GM23338 (cell line): ENCODE results near the gene CFAP74. TPM values are rescaled to one million over a fixed set of nuclear protein-coding genes. Genes with fewer than 3 reads are reported as not detected.

Experiments used
- ATAC-seq: fragments of 200-7000 bp; cut with Tn5 transposase; 3 replicates; pipeline ENCODE4 v1.9.1; 2020
- DNase-seq: peaks from one replicate; pipeline ENCODE4 v3.0.0-alpha.2; 2015; ENCODE audit warnings: low spot score
- H2AFZ ChIP-seq: fragments of 200-600 bp; sonication (generic); 2 replicates; pipeline ENCODE4 v1.8.0; 2016; ENCODE audit warnings: antibody characterized with exemption, mild to moderate bottlenecking, moderate library complexity
- H3F3A ChIP-seq: fragments of 200-600 bp; sonication (generic); replicated peaks from 2 replicates; pipeline ENCODE4 v1.8.0; 2017; ENCODE audit warnings: antibody characterized with exemption, mixed run types, low read depth
- H3K27ac ChIP-seq: fragments of 200-600 bp; sonication (generic); 2 replicates; pipeline ENCODE4 v1.6.1; 2016; ENCODE audit warnings: low read depth
- H3K27me3 ChIP-seq: fragments of 200-600 bp; sonication (generic); 2 replicates; pipeline ENCODE4 v1.8.0; 2016; ENCODE audit warnings: mild to moderate bottlenecking, mixed run types, moderate library complexity; ENCODE audit not compliant: insufficient read depth
- H3K36me3 ChIP-seq: fragments of 200-600 bp; sonication (generic); 2 replicates; pipeline ENCODE4 v1.8.0; 2016; ENCODE audit warnings: mild to moderate bottlenecking; ENCODE audit not compliant: insufficient read depth
- H3K4me1 ChIP-seq: fragments of 200-600 bp; sonication (generic); 2 replicates; pipeline ENCODE4 v1.8.0; 2016; ENCODE audit warnings: mild to moderate bottlenecking, moderate library complexity; ENCODE audit not compliant: insufficient read depth
- H3K4me2 ChIP-seq: fragments of 200-600 bp; sonication (generic); 2 replicates; pipeline ENCODE4 v1.7.1; 2017; ENCODE audit warnings: mixed run types
- H3K4me3 ChIP-seq: fragments of 200-600 bp; sonication (generic); 2 replicates; pipeline ENCODE4 v1.6.1; 2016; ENCODE audit warnings: mixed run types
- H3K79me2 ChIP-seq: fragments of 200-600 bp; sonication (generic); replicated peaks from 2 replicates; pipeline ENCODE4 v1.8.0; 2017; ENCODE audit warnings: mild to moderate bottlenecking; ENCODE audit not compliant: insufficient read depth
- H3K9me2 ChIP-seq: fragments of 200-600 bp; sonication (generic); 2 replicates; pipeline ENCODE4 v1.8.0; 2017; ENCODE audit not compliant: insufficient read depth
- H4K20me1 ChIP-seq: fragments of 200-600 bp; sonication (generic); replicated peaks from 2 replicates; pipeline ENCODE4 v1.8.0; 2017; ENCODE audit warnings: mild to moderate bottlenecking; ENCODE audit not compliant: insufficient read depth
- H3K27ac Mint-ChIP-seq: 2 replicates; pipeline ENCODE4 v1.8.0; 2020; ENCODE audit warnings: inconsistent platforms, mild to moderate bottlenecking, moderate library complexity, mixed read lengths
- H3K27me3 Mint-ChIP-seq: 3 replicates; pipeline ENCODE4 v1.8.0; 2022; ENCODE audit warnings: low read depth, mild to moderate bottlenecking, moderate library complexity, mixed read lengths, inconsistent platforms; ENCODE audit not compliant: insufficient read depth, poor library complexity
- H3K36me3 Mint-ChIP-seq: 3 replicates; pipeline ENCODE4 v1.8.0; 2021; ENCODE audit warnings: low read depth, mild to moderate bottlenecking, inconsistent platforms, moderate library complexity, mixed read lengths
- H3K4me1 Mint-ChIP-seq: 3 replicates; pipeline ENCODE4 v1.8.0; 2020; ENCODE audit warnings: mild to moderate bottlenecking, inconsistent platforms, mixed read lengths
- H3K4me3 Mint-ChIP-seq: 3 replicates; pipeline ENCODE4 v1.8.0; 2021; ENCODE audit warnings: moderate library complexity, mild to moderate bottlenecking, inconsistent platforms, mixed read lengths
- H3K9me3 Mint-ChIP-seq: 3 replicates; pipeline ENCODE4 v1.8.0; 2020; ENCODE audit warnings: moderate library complexity, mild to moderate bottlenecking, inconsistent platforms, mixed read lengths
- CREB1 ChIP-seq: fragments of 250-450 bp; sonication (Bioruptor Pico); IDR thresholded peaks from 2 replicates; pipeline ENCODE4 v1.5.0; 2020; ENCODE audit warnings: low read depth, mild to moderate bottlenecking, moderate library complexity
- EZH2 ChIP-seq: fragments of 200-600 bp; sonication (generic); IDR thresholded peaks from one replicate; pipeline ENCODE4 v1.8.0; 2017; ENCODE audit warnings: antibody characterized with exemption, mild to moderate bottlenecking, low read depth; ENCODE audit not compliant: unreplicated experiment
- EZH2phosphoT487 ChIP-seq: fragments of 200-600 bp; sonication (generic); IDR thresholded peaks from one replicate; pipeline ENCODE4 v1.8.1; 2018; ENCODE audit warnings: antibody characterized with exemption; ENCODE audit not compliant: unreplicated experiment
- JUNB ChIP-seq: IDR thresholded peaks from one replicate; pipeline ENCODE4 v1.6.1; 2016; ENCODE audit warnings: antibody characterized with exemption; ENCODE audit not compliant: unreplicated experiment
- NANOG ChIP-seq: IDR thresholded peaks from 2 replicates; pipeline ENCODE4 v1.6.1; 2016; ENCODE audit warnings: antibody characterized with exemption, borderline replicate concordance
- POLR2AphosphoS5 ChIP-seq: IDR thresholded peaks from 2 replicates; pipeline ENCODE4 v1.6.1; 2016; ENCODE audit warnings: antibody characterized with exemption, low read depth
- STAT1 ChIP-seq: IDR thresholded peaks from one replicate; pipeline ENCODE4 v1.6.1; 2016; ENCODE audit warnings: antibody characterized with exemption; ENCODE audit not compliant: unreplicated experiment
- ZNF114 ChIP-seq: fragments of 250-450 bp; sonication (Bioruptor Pico); IDR thresholded peaks from 2 replicates; pipeline ENCODE4 v1.5.0; 2020; ENCODE audit warnings: mild to moderate bottlenecking, moderate library complexity
- ZNF331 ChIP-seq: fragments of 250-450 bp; sonication (Bioruptor Pico); IDR thresholded peaks from 2 replicates; pipeline ENCODE4 v1.5.0; 2020; ENCODE audit warnings: low read depth, mild to moderate bottlenecking, moderate library complexity
- polyA plus RNA-seq: library from polyadenylated mRNA; unstranded; fragments of >200 nt; fragmentation: Nextera tagmentation; extraction: Ambion mirVana; gene quantifications from 2 replicates; pipeline ENCODE4 v1.2.1, GENCODE V29; 2016
- total RNA-seq: library from RNA; depleted of rRNA; stranded (reverse); fragments of >200 nt; shearing (Covaris generic); gene quantifications from 2 replicates; pipeline ENCODE4 v1.2.3, GENCODE V29; 2014
- TF ChIP-seq, protein P1 (sequence below): IDR thresholded peaks from 2 replicates; pipeline ENCODE4 v1.6.1; 2016; ENCODE audit warnings: antibody characterized with exemption
- TF ChIP-seq, protein P2 (sequence below), 2 experiments: fragments of 200-600 bp in 1 of 2; sonication (generic) in 1 of 2; conservative IDR thresholded peaks; 2 replicates each; pipeline versions ENCODE4 v1.5.1 to v1.6.1; 2016 to 2017; ENCODE audit warnings: antibody characterized with exemption in 2 of 2, low read depth in 2 of 2, mild to moderate bottlenecking in 2 of 2, moderate library complexity in 1 of 2
- TF ChIP-seq, protein P3 (sequence below): fragments of 250-450 bp; sonication (Bioruptor Pico); IDR thresholded peaks from 2 replicates; pipeline ENCODE4 v1.5.0; 2020; ENCODE audit warnings: mild to moderate bottlenecking, moderate library complexity
- TF ChIP-seq, protein P4 (sequence below): IDR thresholded peaks from one replicate; pipeline ENCODE4 v1.6.1; 2018; ENCODE audit warnings: antibody characterized with exemption; ENCODE audit not compliant: unreplicated experiment

Gene CFAP74
- total and polyA plus RNA-seq, 2 experiments from 2014 or later, result 0.21 TPM; not detected in 1

DNA sequence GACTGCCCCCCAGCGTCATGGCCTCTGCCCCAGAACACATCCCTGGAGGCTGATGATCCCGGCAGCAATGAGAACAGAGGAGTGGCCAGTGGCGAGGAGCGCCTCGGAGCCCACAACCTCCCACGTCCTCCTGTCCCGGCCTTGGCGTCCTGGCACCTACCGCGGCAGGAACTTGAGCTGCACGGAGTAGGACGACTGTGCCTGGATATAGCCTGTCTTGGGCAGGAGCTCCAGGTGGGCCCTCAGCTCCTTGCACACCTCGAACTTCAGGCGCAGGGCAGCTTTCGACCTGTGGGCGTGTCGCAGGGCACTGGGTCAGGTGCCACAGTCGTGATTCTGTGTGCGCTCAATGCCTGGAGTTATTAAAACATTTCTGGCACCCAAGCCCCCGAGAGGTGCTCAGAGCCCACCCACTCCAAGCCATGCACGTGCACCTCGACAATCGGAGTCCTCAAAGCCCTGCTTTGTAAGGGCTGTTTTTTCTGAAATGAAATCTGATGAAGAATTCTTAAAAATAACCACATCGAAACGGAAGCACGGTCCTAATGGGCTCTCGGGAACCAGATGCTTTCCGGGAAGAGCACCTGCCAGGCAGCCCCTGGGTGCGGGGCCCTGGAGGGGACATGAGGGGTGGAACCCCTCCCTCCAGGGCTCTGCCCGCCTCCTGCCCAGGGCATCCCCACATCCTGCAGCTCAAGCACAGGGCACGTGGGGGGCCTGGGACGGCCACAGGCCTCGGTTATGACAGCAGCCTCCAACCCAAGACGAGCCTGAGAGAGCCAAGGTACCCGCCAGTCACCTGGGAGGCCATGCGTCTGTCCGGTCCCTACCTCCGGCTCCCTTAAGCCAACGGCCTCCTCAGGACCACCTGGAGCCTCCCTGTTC lies 61.5 kb downstream of the CFAP74 start:
- Mint-ChIP-seq H3K36me3 (no peaks in the 10 kb centered on the region), H3K9me3 (no peaks in the 10 kb centered on the region), H3K4me3 (no peak overlapping the region), H3K27ac (no peak overlapping the region), H3K4me1 (peaks cover 4% of the 10 kb centered on the region; the same call in 1 of the 3 replicates), H3K27me3 (peaks cover 20% of the 10 kb centered on the region)
- Histone ChIP-seq H3K79me2 (no peaks in the 10 kb centered on the region), H3K36me3 (no peaks in the 10 kb centered on the region), H2AFZ (no peak overlapping the region), H3K27ac (no peak overlapping the region), H3K27me3 (no peaks in the 10 kb centered on the region), H3K4me2 (no peak overlapping the region), H3K4me1 (no peaks in the 10 kb centered on the region), H3K9me2 (no peaks in the 10 kb centered on the region), H4K20me1 (no peaks in the 10 kb centered on the region), H3K4me3 (no peak overlapping the region), H3F3A (0 out of 2 replicates have a peak, but pooled peaks cover 4% of the 10 kb centered on the region)
- TF ChIP-seq, protein P1, sequence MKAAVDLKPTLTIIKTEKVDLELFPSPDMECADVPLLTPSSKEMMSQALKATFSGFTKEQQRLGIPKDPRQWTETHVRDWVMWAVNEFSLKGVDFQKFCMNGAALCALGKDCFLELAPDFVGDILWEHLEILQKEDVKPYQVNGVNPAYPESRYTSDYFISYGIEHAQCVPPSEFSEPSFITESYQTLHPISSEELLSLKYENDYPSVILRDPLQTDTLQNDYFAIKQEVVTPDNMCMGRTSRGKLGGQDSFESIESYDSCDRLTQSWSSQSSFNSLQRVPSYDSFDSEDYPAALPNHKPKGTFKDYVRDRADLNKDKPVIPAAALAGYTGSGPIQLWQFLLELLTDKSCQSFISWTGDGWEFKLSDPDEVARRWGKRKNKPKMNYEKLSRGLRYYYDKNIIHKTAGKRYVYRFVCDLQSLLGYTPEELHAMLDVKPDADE, result no peak
- TF ChIP-seq JUNB (no peak), EZH2phosphoT487 (no peak), EZH2 (no peak), POLR2AphosphoS5 (no peak), STAT1 (no peak), CREB1 (CRISPR knock-in tag) (no peak), NANOG (no peak), ZNF331 (no peak), ZNF114 (no peak)
- TF ChIP-seq, protein P2, sequence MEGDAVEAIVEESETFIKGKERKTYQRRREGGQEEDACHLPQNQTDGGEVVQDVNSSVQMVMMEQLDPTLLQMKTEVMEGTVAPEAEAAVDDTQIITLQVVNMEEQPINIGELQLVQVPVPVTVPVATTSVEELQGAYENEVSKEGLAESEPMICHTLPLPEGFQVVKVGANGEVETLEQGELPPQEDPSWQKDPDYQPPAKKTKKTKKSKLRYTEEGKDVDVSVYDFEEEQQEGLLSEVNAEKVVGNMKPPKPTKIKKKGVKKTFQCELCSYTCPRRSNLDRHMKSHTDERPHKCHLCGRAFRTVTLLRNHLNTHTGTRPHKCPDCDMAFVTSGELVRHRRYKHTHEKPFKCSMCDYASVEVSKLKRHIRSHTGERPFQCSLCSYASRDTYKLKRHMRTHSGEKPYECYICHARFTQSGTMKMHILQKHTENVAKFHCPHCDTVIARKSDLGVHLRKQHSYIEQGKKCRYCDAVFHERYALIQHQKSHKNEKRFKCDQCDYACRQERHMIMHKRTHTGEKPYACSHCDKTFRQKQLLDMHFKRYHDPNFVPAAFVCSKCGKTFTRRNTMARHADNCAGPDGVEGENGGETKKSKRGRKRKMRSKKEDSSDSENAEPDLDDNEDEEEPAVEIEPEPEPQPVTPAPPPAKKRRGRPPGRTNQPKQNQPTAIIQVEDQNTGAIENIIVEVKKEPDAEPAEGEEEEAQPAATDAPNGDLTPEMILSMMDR (conservative IDR thresholded peaks at IDR 0.05; ENCODE audit: low read depth in 2 of 2), result no peak
- TF ChIP-seq, protein P3, sequence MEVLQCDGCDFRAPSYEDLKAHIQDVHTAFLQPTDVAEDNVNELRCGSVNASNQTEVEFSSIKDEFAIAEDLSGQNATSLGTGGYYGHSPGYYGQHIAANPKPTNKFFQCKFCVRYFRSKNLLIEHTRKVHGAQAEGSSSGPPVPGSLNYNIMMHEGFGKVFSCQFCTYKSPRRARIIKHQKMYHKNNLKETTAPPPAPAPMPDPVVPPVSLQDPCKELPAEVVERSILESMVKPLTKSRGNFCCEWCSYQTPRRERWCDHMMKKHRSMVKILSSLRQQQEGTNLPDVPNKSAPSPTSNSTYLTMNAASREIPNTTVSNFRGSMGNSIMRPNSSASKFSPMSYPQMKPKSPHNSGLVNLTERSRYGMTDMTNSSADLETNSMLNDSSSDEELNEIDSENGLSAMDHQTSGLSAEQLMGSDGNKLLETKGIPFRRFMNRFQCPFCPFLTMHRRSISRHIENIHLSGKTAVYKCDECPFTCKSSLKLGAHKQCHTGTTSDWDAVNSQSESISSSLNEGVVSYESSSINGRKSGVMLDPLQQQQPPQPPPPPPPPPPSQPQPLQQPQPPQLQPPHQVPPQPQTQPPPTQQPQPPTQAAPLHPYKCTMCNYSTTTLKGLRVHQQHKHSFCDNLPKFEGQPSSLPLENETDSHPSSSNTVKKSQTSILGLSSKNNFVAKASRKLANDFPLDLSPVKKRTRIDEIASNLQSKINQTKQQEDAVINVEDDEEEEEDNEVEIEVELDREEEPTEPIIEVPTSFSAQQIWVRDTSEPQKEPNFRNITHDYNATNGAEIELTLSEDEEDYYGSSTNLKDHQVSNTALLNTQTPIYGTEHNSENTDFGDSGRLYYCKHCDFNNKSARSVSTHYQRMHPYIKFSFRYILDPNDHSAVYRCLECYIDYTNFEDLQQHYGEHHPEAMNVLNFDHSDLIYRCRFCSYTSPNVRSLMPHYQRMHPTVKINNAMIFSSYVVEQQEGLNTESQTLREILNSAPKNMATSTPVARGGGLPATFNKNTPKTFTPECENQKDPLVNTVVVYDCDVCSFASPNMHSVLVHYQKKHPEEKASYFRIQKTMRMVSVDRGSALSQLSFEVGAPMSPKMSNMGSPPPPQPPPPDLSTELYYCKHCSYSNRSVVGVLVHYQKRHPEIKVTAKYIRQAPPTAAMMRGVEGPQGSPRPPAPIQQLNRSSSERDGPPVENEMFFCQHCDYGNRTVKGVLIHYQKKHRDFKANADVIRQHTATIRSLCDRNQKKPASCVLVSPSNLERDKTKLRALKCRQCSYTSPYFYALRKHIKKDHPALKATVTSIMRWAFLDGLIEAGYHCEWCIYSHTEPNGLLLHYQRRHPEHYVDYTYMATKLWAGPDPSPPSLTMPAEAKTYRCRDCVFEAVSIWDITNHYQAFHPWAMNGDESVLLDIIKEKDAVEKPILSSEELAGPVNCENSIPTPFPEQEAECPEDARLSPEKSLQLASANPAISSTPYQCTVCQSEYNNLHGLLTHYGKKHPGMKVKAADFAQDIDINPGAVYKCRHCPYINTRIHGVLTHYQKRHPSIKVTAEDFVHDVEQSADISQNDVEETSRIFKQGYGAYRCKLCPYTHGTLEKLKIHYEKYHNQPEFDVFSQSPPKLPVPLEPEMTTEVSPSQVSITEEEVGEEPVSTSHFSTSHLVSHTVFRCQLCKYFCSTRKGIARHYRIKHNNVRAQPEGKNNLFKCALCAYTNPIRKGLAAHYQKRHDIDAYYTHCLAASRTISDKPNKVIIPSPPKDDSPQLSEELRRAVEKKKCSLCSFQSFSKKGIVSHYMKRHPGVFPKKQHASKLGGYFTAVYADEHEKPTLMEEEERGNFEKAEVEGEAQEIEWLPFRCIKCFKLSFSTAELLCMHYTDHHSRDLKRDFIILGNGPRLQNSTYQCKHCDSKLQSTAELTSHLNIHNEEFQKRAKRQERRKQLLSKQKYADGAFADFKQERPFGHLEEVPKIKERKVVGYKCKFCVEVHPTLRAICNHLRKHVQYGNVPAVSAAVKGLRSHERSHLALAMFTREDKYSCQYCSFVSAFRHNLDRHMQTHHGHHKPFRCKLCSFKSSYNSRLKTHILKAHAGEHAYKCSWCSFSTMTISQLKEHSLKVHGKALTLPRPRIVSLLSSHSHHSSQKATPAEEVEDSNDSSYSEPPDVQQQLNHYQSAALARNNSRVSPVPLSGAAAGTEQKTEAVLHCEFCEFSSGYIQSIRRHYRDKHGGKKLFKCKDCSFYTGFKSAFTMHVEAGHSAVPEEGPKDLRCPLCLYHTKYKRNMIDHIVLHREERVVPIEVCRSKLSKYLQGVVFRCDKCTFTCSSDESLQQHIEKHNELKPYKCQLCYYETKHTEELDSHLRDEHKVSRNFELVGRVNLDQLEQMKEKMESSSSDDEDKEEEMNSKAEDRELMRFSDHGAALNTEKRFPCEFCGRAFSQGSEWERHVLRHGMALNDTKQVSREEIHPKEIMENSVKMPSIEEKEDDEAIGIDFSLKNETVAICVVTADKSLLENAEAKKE, result no peak
- TF ChIP-seq, protein P4, sequence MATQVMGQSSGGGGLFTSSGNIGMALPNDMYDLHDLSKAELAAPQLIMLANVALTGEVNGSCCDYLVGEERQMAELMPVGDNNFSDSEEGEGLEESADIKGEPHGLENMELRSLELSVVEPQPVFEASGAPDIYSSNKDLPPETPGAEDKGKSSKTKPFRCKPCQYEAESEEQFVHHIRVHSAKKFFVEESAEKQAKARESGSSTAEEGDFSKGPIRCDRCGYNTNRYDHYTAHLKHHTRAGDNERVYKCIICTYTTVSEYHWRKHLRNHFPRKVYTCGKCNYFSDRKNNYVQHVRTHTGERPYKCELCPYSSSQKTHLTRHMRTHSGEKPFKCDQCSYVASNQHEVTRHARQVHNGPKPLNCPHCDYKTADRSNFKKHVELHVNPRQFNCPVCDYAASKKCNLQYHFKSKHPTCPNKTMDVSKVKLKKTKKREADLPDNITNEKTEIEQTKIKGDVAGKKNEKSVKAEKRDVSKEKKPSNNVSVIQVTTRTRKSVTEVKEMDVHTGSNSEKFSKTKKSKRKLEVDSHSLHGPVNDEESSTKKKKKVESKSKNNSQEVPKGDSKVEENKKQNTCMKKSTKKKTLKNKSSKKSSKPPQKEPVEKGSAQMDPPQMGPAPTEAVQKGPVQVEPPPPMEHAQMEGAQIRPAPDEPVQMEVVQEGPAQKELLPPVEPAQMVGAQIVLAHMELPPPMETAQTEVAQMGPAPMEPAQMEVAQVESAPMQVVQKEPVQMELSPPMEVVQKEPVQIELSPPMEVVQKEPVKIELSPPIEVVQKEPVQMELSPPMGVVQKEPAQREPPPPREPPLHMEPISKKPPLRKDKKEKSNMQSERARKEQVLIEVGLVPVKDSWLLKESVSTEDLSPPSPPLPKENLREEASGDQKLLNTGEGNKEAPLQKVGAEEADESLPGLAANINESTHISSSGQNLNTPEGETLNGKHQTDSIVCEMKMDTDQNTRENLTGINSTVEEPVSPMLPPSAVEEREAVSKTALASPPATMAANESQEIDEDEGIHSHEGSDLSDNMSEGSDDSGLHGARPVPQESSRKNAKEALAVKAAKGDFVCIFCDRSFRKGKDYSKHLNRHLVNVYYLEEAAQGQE, result no peak
- no peak for DNase-seq
- no peak for ATAC-seq
